GM12878 (cell line): Measurements from ENCODE around the gene YY1. TPM values are rescaled to one million over a fixed set of nuclear protein-coding genes. Genes with fewer than 3 reads are reported as not detected.

Source experiments
- ATAC-seq: fragments of 200-7000 bp; cut with Tn5 transposase; 3 replicates; pipeline ENCODE4 v1.9.1; 2020; ENCODE audit warnings: mild to moderate bottlenecking, moderate library complexity
- BruUV-seq: library from RNA; stranded (reverse); fragments of 400-500 nt; replicated peaks from 2 replicates; lab custom pipeline; 2021; lab: Mats Ljungman, UMichigan
- CTCF ChIA-PET: fragments of 300-600 bp; sonication (Branson Sonifier 250); formaldehyde crosslinking; extraction: SDS; loops from one replicate; lab custom pipeline; 2021; ENCODE audit warnings: inconsistent platforms; lab: Yijun Ruan, JAX
- POLR2A ChIA-PET: fragments of 350-600 bp; formaldehyde crosslinking; extraction: SDS; loops from one replicate; lab custom pipeline; 2021; ENCODE audit warnings: inconsistent platforms; lab: Charles Lee
- RAD21 ChIA-PET: fragments of 300-600 bp; sonication (Branson Sonifier 250); formaldehyde crosslinking; loops from one replicate; lab custom pipeline; 2023; ENCODE audit warnings: antibody characterized with exemption; ENCODE audit not compliant: unreplicated experiment; lab: Charles Lee
- SMC1A ChIA-PET: fragments of 300-600 bp; sonication (Branson Sonifier 250); formaldehyde crosslinking; loops from one replicate; lab custom pipeline; 2023; ENCODE audit not compliant: unreplicated experiment, uncharacterized antibody; lab: Charles Lee
- DNase-seq: peaks from one replicate; pipeline ENCODE4 v3.0.0-alpha.2; 2011; ENCODE audit warnings: low read depth, low spot score
- FAIRE-seq: peaks from 3 replicates; lab custom pipeline; 2011; peaks lifted over from hg19 to GRCh38; lab: Jason Lieb, UNC
- H2AFZ ChIP-seq: 2 replicates; pipeline ENCODE4 v1.6.0; 2011; ENCODE audit warnings: low read depth, low read length, control low read depth; ENCODE audit not compliant: control insufficient read depth
- H3K27ac ChIP-seq: 2 replicates; pipeline ENCODE4 v1.5.1; 2011; ENCODE audit warnings: control low read depth; ENCODE audit not compliant: control insufficient read depth, insufficient read depth
- H3K27me3 ChIP-seq, 2 experiments: replicated peaks in 1 of 2; 2 replicates each; pipeline versions ENCODE4 v1.6.0 to v1.6.1; 2011; ENCODE audit warnings: low read length in 1 of 2; ENCODE audit not compliant: control insufficient read depth in 2 of 2, insufficient read depth in 2 of 2
- H3K36me3 ChIP-seq, 2 experiments: 2 replicates each; pipeline ENCODE4 v1.5.1; 2011; ENCODE audit warnings: low read length in 1 of 2; ENCODE audit not compliant: control insufficient read depth in 2 of 2, insufficient read depth in 2 of 2
- H3K4me1 ChIP-seq: 2 replicates; pipeline ENCODE4 v1.6.1; 2011; ENCODE audit warnings: mild to moderate bottlenecking, low read length, moderate library complexity, mixed read lengths; ENCODE audit not compliant: control insufficient read depth, insufficient read depth
- H3K4me2 ChIP-seq: 2 replicates; pipeline ENCODE4 v1.6.0; 2011; ENCODE audit warnings: control low read depth; ENCODE audit not compliant: control insufficient read depth, insufficient read depth
- H3K4me3 ChIP-seq: fragments of 200-600 bp; sonication (generic); 2 replicates; pipeline ENCODE4 v1.5.1; 2016
- H3K79me2 ChIP-seq: 2 replicates; pipeline ENCODE4 v1.6.0; 2011; ENCODE audit warnings: low read length; ENCODE audit not compliant: control insufficient read depth, insufficient read depth
- H3K9ac ChIP-seq: 2 replicates; pipeline ENCODE4 v1.8.0; 2011; ENCODE audit warnings: low read length, control low read depth, mixed read lengths; ENCODE audit not compliant: control insufficient read depth, insufficient read depth
- H3K9me3 ChIP-seq: replicated peaks from 3 replicates; pipeline ENCODE4 v1.5.1; 2011; ENCODE audit warnings: mild to moderate bottlenecking, low read length; ENCODE audit not compliant: control insufficient read depth, insufficient read depth
- H4K20me1 ChIP-seq: 2 replicates; pipeline ENCODE4 v1.6.0; 2011; ENCODE audit not compliant: control insufficient read depth, insufficient read depth
- HDGF ChIP-seq: fragments of 450-650 bp; IDR thresholded peaks from 2 replicates; pipeline ENCODE4 v1.6.1; 2016; ENCODE audit warnings: antibody characterized with exemption
- ZBTB4 ChIP-seq: fragments of 450-650 bp; formaldehyde crosslinking; IDR thresholded peaks from 2 replicates; pipeline ENCODE4 v1.4.0; 2022; ENCODE audit warnings: mild to moderate bottlenecking, moderate library complexity
- ZBTB40 ChIP-seq: fragments of 450-650 bp; IDR thresholded peaks from 2 replicates; pipeline ENCODE4 v1.6.1; 2016; ENCODE audit warnings: mild to moderate bottlenecking, moderate library complexity, borderline replicate concordance
- WGBS: methylation state at CpG from one replicate; pipeline ENCODE4 v1.1.6; 2016; ENCODE audit warnings: low lambda C conversion rate; ENCODE audit not compliant: insufficient replicate concordance, insufficient coverage; ENCODE audit errors: missing lambda C conversion rate; 5-methylcytosine and 5-hydroxymethylcytosine counted together
- in situ Hi-C: fragments of 300-500 bp; cut with MboI; formaldehyde crosslinking; loops from 9 replicates; pipeline ENCODE4 v1.14.3; 2018; ENCODE audit warnings: mixed read lengths
- intact Hi-C: fragments of 100-400 bp; cut with micrococcal nuclease; formaldehyde crosslinking; loops from one replicate; pipeline ENCODE4 v1.14.2; 2022; ENCODE audit not compliant: unreplicated experiment
- polyA plus RNA-seq, 11 experiments: library from polyadenylated mRNA; depleted of rRNA in 4 of 11; unstranded in 6 of 11; stranded (reverse) in 5 of 11; fragments of >200 nt; fragmentation: Nextera tagmentation in 4 of 11; fragmentation: Illumina TruSeq in 1 of 11; extraction: Ambion mirVana in 4 of 11; extraction: Trizol in 1 of 11; gene quantifications; 1 replicate in 1 of 11; 2 replicates in 10 of 11; pipeline versions ENCODE4 v1.2.1 to v1.2.3, GENCODE V29; 2011 to 2016; ENCODE audit warnings: inconsistent platforms in 2 of 11, missing spikeins in 2 of 11, low read depth in 1 of 11
- total RNA-seq, 4 experiments: library from RNA; depleted of rRNA in 3 of 4; stranded (reverse); fragments of >200 nt in 3 of 4; fragmentation: Illumina TruSeq in 1 of 4; extraction: Trizol in 1 of 4; gene quantifications; 2 replicates each; pipeline versions ENCODE4 v1.2.1 to v1.2.3, GENCODE V29; 2013 to 2021
- TF ChIP-seq, protein P1 (sequence below): fragments of 450-650 bp; IDR thresholded peaks from 2 replicates; pipeline ENCODE4 v1.6.1; 2016; ENCODE audit warnings: mild to moderate bottlenecking

Gene YY1
- total and polyA plus RNA-seq, 10 of the 15 experiments (the other 5 are each of a cell fraction or from before 2014, with no cell fraction given): 23.7 to 74.0 (median 39.9) TPM

DNA sequence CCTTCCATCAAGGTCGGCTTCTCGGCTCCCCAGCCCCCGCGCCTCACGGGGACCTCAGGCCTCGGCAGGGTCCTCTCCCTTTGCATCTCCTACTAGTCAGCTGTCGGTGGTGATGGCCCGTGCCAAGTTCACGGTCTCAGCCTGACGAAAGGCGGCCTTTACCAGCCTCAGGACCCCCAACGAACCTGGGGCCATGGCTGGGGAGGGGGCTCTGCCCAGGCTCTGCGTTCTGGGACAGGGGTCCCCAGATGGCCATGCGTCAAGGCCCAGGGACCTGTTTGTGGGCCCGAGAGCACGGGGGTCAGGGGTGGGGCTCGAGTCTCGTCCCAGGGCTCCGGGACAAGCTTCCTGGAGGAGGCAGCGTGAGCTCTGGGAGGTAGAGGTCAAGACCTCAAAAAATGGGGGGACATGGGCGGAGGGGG, 46.7 kb upstream of the YY1 start:
- FAIRE-seq: no peak
- H3K4me3 ChIP-seq: peak overlapping the region; percentile 68
- H3K36me3 ChIP-seq: no peaks in the 10 kb centered on the region
- H4K20me1 ChIP-seq: no peaks in the 10 kb centered on the region
- no peak for DNase-seq
- peak overlapping the region; percentile 88 for H3K4me2 ChIP-seq
- peak overlapping the region; percentile 86 for H3K27ac ChIP-seq
- TF ChIP-seq, protein P1, sequence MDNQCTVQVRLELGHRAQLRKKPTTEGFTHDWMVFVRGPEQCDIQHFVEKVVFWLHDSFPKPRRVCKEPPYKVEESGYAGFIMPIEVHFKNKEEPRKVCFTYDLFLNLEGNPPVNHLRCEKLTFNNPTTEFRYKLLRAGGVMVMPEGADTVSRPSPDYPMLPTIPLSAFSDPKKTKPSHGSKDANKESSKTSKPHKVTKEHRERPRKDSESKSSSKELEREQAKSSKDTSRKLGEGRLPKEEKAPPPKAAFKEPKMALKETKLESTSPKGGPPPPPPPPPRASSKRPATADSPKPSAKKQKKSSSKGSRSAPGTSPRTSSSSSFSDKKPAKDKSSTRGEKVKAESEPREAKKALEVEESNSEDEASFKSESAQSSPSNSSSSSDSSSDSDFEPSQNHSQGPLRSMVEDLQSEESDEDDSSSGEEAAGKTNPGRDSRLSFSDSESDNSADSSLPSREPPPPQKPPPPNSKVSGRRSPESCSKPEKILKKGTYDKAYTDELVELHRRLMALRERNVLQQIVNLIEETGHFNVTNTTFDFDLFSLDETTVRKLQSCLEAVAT: peak; percentile 88
- TF ChIP-seq ZBTB40 (peak; percentile 49; the same call in 1 of the 2 replicates), HDGF (no peak), ZBTB4 (no peak)
- CTCF ChIA-PET: interaction anchor here (1.0 to 4.4 kb wide), 25 partner anchors 15 to 217 kb away, joined by 3 to 65 read pairs (median 6); partner anchors contain the start of gene EVL
- no peak for ATAC-seq
- WGBS: 66% methylated on average over 20 of the region's 21 CpGs
- peaks cover 11% of the 10 kb centered on the region for H3K4me1 ChIP-seq
- SMC1A ChIA-PET: interaction anchor here (0.9 to 3.1 kb wide), 15 partner anchors 11 to 209 kb away, joined by 3 to 21 read pairs (median 4); partner anchors contain the start of gene EVL
- in situ Hi-C loops (no loop called here), intact Hi-C loops (loop anchor here (2.0 to 5.0 kb wide), 4 partner anchors 49 to 209 kb away; no protein-coding TSS in a partner anchor)
- peak overlapping the region; percentile 90 for H2AFZ ChIP-seq
- BruUV-seq: TSS peak; percentile 90
- peak overlapping the region; percentile 85 for H3K9ac ChIP-seq
- RAD21 ChIA-PET: interaction anchor here (1.0 to 1.8 kb wide), 14 partner anchors 12 to 216 kb away, joined by 3 to 13 read pairs (median 5); partner anchors contain the start of gene EVL
- POLR2A ChIA-PET: interaction anchor here (1.0 to 1.2 kb wide), 4 partner anchors 22 to 123 kb away, joined by 3 to 4 read pairs (median 4); no protein-coding TSS in a partner anchor
- no peaks in the 10 kb centered on the region for H3K79me2 ChIP-seq
- no peaks in the 10 kb centered on the region for H3K9me3 ChIP-seq
- H3K27me3 ChIP-seq: no peaks in the 10 kb centered on the region
